Hypothalamus (tissue), 51 donors: Measurements from ENCODE around the gene MORC3.
"Not testable (repeated sequence)": the region's sequence is repeated elsewhere in the genome, so short reads cannot be mapped to it uniquely, and the experiment has no call there.

Experiments used
- DNase-seq, 51 donors: peaks; one replicate each; lab custom pipeline; 2025; lab: John Stamatoyannopoulos, UW

The MORC3 gene

DNA sequence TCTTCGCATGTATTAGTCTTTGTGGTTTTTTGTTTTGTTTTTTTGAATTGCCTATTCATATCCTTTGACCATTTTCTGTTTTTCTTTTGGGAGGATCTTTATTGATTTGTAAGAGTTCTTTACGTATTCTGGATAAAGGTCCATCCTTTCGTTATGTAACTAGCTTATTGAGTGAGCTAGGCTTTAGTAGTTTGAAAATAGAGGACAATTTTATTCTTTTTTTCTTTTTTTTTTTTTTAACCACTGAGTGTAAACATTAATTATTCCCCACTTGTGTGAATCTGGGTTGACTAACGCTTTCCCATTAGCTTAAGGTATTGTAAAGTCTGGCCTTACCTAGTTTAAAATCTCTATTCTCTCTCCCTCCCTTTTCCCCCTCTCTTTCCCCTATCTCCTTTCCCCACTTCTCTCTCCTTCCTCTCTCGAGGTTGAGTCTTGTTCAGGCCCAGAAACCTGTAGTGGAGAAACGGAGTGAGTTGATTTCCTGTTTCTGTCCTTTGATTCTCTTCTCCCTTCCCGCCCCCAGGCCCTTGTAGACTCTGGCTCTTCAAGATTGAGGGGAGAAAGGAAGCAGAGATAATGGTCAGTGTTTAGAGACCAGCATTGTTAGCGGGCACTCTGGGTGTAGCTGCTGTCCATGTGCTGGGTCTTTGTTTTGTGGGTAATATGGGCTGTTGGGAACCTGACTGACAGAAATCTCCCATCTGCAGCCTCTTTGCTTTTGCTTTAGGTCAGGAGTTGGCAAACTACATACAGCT is 1.5 kb downstream of the MORC3 start:
- DNase-seq: peak in 11 of 51 donors; percentile 2 to 23 (median 9)

GRCh38 chr21:36322083-36322424 is 2.1 kb downstream of the MORC3 start:
- no peak for DNase-seq

- DNase-seq: no peak
Measured at GRCh38 chr21:36323032-36323431, 3.0 kb downstream of the MORC3 start.

DNA sequence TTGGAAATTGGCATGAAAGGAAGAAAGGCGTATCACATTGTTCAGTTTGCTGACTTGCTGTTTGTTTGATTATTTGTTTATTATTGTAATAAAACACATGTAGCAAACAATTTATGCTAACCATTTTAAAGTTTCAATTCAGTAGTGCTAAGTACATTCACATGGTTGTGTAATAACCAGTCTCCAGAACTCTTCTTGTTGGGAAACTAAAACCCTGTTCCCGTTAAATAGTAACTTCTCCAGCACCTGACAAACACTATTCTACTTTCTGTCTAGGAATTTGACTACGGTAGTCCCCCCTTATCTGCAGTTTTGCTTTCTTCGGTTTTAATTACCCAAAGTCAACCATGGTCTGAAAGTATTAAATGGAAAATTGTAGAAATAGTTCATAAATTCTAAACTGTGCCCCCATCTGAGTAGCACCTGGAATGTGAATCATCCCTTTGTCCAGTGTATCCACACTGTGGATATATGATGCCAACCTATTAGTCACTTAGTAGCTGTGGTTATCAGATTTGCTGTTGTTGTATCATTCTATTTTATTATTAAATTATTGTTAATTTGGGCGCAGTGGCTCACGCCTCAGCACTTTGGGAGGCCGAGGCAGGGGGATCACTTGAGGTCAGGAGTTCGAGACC is 5.5 kb downstream of the MORC3 start:
- no peak for DNase-seq

GRCh38 chr21:36330904-36331303 is 10.9 kb downstream of the MORC3 start:
- peak in 17 of 51 donors; percentile 2 to 49 (median 11) for DNase-seq

DNA sequence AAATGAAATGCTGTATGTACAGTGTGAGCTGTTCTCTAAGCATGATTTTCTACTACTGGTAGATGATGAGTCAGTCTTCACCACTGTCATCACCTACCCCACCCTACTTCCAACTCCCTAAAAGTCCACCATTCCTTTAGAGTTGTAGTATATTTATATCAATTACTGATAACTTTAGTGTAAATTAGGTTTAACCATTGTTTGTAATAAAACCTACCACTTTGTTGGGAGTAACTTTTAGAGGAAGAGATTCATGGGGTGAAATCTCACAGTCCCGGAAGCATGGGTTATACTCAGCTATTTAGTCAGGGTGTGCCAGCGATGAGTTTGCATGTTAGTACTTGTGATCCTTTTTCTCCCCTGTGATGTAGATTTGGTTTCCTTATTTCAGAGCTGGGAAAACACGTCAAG is 17.1 kb downstream of the MORC3 start:
- DNase-seq: no peak

GRCh38 chr21:36338975-36339374 is 19.0 kb downstream of the MORC3 start:
- DNase-seq: no peak

- not testable (repeated sequence) for DNase-seq
Measured at GRCh38 chr21:36342581-36342980, 22.6 kb downstream of the MORC3 start.

DNA sequence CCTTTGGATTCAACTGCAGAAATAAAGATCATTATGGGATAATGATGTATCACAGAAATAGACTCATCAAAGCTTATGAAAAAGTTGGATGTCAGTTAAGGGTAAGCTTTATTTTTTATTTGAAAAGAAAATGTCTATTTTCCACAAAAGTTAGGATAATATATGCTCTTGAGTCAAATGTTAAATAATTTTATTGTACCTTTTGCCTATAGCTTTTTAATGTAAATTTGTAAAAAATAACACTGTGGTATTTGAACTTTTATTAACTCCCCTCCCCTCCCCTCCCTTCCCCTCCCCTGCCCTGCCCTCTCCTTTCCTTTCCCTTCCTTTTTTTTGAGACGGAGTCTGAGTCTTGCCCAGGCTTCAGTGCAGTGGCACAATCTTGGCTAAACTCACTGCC is 24.9 kb downstream of the MORC3 start:
- no peak for DNase-seq

- DNase-seq: no peak
Measured at GRCh38 chr21:36347278-36347961, 27.4 kb downstream of the MORC3 start.

DNA sequence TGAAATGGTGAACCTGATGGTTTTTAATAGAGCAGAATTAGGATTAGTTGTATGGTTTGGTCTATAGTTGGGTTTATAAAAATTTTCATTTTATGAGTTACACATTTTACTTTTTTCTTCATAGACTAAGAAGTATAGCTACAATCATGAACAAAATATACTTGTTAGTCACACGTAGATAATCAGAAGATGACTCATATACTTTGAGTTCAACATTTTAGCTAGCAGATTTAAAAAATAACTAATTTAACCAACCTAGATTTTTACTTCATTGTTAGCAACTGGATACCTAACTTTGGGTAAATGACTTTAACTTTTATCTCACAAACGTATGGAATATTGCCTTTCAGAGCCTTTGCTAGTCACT is 27.9 kb downstream of the MORC3 start:
- DNase-seq: no peak

- DNase-seq: no peak
Measured at GRCh38 chr21:36349315-36349714, 29.3 kb downstream of the MORC3 start.

DNA sequence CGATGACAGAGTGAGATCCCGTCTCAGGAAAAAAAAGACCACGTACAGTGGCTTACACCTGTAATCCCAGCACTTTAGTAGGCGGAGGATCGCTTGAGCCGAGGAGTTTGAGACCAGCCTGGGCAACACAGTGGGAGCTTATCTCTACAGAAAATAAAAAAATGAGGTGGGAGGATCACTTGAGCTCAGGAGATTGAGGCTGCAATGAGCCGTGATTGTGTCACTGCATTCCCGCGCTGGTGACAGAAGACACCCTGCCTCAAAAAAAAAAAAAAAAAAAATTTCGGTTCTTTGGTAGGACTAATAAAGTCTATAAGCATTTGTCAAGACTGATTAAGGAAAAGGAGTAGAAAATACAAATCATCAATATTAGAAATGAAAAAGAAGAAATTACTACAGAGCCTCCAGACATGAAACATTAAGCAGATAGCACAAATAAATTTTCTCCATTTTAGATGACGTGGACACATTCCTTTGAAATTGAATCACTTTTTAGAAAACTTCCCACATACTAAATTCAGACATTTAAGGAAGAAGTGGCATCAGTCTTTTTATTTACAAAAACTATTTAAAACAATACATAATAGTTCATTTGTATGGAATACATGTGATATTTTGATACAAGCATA is 30.4 kb downstream of the MORC3 start:
- DNase-seq: no peak

DNA sequence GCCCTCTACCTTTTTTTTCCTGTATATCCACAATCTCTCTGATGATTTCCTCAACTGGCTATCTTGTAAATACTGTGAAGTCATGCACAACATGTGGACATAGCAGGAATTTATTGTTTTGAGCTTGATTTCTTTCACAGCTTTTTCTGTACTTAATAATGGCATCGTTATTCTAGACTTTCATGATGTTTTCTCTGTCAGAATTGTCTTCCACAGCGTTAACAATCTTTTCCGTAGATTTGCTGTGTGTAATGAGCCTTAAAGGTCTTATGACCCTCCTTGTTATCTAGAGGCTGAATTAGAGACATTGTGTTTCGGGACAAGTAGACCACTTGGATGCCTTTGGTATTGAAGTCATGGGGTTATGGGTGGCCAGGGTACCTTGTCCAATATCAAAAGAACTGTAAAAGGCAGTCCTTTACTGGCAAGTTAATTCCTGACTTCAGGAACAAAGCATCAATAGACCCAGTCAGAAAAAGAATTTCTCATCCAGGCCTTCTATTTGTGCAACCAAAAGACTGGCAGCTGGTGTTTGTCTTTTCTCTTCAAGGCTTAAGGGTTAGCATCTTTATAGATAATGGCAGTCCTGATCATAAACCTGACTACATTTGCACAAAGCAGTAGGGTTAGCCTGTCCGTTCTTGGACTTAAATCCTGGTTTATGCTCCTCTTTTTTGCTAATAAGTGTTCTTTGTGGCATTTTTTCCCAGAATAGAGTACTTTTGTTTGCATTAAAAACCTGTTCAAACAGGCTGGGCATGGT is 35.1 kb downstream of the MORC3 start:
- DNase-seq: peak in 1 of 51 donors; percentile 8

GRCh38 chr21:36355868-36356267 is 35.9 kb downstream of the MORC3 start:
- DNase-seq: no peak

- DNase-seq: no peak
Measured at GRCh38 chr21:36359185-36359584, 39.2 kb downstream of the MORC3 start.

GRCh38 chr21:36369064-36369685 is 49.2 kb downstream of the MORC3 start:
- DNase-seq: no peak

DNA sequence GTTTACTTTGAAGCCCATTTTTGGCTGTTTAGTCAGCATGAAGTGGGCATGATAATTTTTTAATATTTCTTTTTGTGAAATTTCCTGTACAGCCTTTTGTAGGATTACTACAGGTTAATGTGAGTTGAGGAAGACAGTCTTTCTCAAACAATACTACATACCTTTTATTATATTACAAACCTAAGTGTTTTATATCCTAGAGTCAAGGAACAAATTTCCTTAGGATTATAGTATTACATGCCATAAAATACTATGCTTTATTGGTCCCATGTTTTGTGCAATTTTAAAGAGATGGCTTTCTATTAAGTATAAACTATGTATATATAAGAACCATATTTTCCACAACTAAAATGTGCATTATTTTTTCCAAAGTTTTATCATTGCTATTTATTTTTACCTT is 56.0 kb downstream of the MORC3 start:
- DNase-seq: no peak

- no peak for DNase-seq
Measured at GRCh38 chr21:36377391-36377842, 57.4 kb downstream of the MORC3 start.

- no peak for DNase-seq
Measured at GRCh38 chr21:36379251-36379650, 59.3 kb downstream of the MORC3 start.
